A673 (cell line): ENCODE measurements around the gene ERAP2.

Experiments
- CTCF ChIP-seq: fragments of 300-800, 200-600 bp; sonication (generic); conservative IDR thresholded peaks from 2 replicates; pipeline ENCODE4 v1.5.1; 2017; ENCODE audit warnings: low read depth, mild to moderate bottlenecking, antibody characterized with exemption, low read length, moderate library complexity, mixed read lengths
- EZH2 ChIP-seq: fragments of 200-600 bp; sonication (generic); IDR thresholded peaks from 2 replicates; pipeline ENCODE4 v1.6.1; 2017; ENCODE audit warnings: borderline replicate concordance, low read depth, mild to moderate bottlenecking, mixed read lengths, antibody characterized with exemption, low read length; ENCODE audit not compliant: poor library complexity, severe bottlenecking

GRCh38 chr5:96863114-96863513, 13.2 kb upstream of the ERAP2 start:
- TF ChIP-seq CTCF, result no peak
- TF ChIP-seq EZH2, result no peak
